K562 (cell line): ENCODE data around the gene GSTO2. TPM values are rescaled to one million over a fixed set of nuclear protein-coding genes. Genes with fewer than 3 reads are reported as not detected.

Experiments
- ARNT ChIP-seq, 2 experiments: fragments of 450-650 bp; IDR thresholded peaks; 2 replicates each; pipeline ENCODE4 v1.6.1; 2016; ENCODE audit warnings: mild to moderate bottlenecking in 1 of 2
- GATA2 ChIP-seq: sonication (generic); formaldehyde crosslinking; IDR thresholded peaks from 2 replicates; pipeline ENCODE4 v1.4.0; 2020; ENCODE audit warnings: mild to moderate bottlenecking, missing genetic modification reagents
- IRF1 ChIP-seq: sonication (generic); formaldehyde crosslinking; IDR thresholded peaks from 2 replicates; pipeline ENCODE4 v1.8.0; 2022; ENCODE audit warnings: missing genetic modification reagents, mild to moderate bottlenecking, borderline replicate concordance
- NCOA1 ChIP-seq: fragments of 450-650 bp; IDR thresholded peaks from 2 replicates; pipeline ENCODE4 v1.6.1; 2016; ENCODE audit warnings: low read depth
- NFE2L1 ChIP-seq: fragments of 450-650 bp; IDR thresholded peaks from 2 replicates; pipeline ENCODE4 v1.6.1; 2016; ENCODE audit warnings: missing genetic modification characterization, low read depth, mild to moderate bottlenecking, missing compliant biosample characterization, moderate library complexity, borderline replicate concordance
- NR2C2 ChIP-seq, 2 experiments: fragments of 200-800 bp in 1 of 2; sonication (Bioruptor generic) in 1 of 2; sonication (generic) in 1 of 2; formaldehyde crosslinking in 1 of 2; IDR thresholded peaks; 2 replicates each; pipeline versions ENCODE4 v1.6.1 to v1.8.0; 2016 to 2022; ENCODE audit warnings: mild to moderate bottlenecking in 1 of 2, missing compliant biosample characterization in 1 of 2, missing genetic modification characterization in 1 of 2, missing genetic modification reagents in 1 of 2
- PCBP2 ChIP-seq: fragments of 200-400 bp; formaldehyde crosslinking; IDR thresholded peaks from 2 replicates; pipeline ENCODE4 v1.6.1; 2018; ENCODE audit warnings: low read length, low read depth, mild to moderate bottlenecking, moderate library complexity; ENCODE audit not compliant: poor library complexity, severe bottlenecking
- PURB ChIP-seq: sonication (generic); formaldehyde crosslinking; IDR thresholded peaks from 2 replicates; pipeline ENCODE4 v1.9.0; 2021; ENCODE audit warnings: low read depth, mild to moderate bottlenecking, missing genetic modification reagents
- SRSF7 ChIP-seq: fragments of 200-400 bp; formaldehyde crosslinking; optimal IDR thresholded peaks from 2 replicates; pipeline ENCODE3; 2017; ENCODE audit warnings: mild to moderate bottlenecking, low read depth, low read length
- TFE3 ChIP-seq: fragments of 450-650 bp; formaldehyde crosslinking; IDR thresholded peaks from 2 replicates; pipeline ENCODE4 v1.4.0; 2020; ENCODE audit warnings: mild to moderate bottlenecking, mixed read lengths
- ZKSCAN1 ChIP-seq: fragments of 150-350 bp; IDR thresholded peaks from 2 replicates; pipeline ENCODE4 v1.6.1; 2016; ENCODE audit warnings: low read depth, low read length
- ZNF589 ChIP-seq: fragments of 200-800 bp; sonication (Bioruptor generic); IDR thresholded peaks from 2 replicates; pipeline ENCODE4 v1.6.1; 2016; ENCODE audit warnings: low read depth, missing genetic modification characterization, missing compliant biosample characterization
- polyA plus RNA-seq, 8 experiments: library from polyadenylated mRNA; depleted of rRNA in 4 of 8; stranded (reverse) in 5 of 8; unstranded in 3 of 8; fragments of >200 nt; fragmentation: Nextera tagmentation in 2 of 8; fragmentation: Illumina TruSeq in 1 of 8; extraction: Ambion mirVana in 2 of 8; extraction: Trizol in 1 of 8; gene quantifications; 2 replicates each; pipeline versions ENCODE4 v1.2.1 to v1.2.3, GENCODE V29; 2011 to 2014; ENCODE audit warnings: inconsistent platforms in 1 of 8, missing spikeins in 1 of 8
- total RNA-seq, 7 experiments: library from RNA; depleted of rRNA in 6 of 7; stranded (reverse); fragments of >200 nt in 6 of 7; fragmentation: Illumina TruSeq in 2 of 7; extraction: Trizol in 2 of 7; gene quantifications; 2 replicates each; pipeline versions ENCODE4 v1.2.1 to v1.2.3, GENCODE V29; 2011 to 2021; ENCODE audit warnings: low replicate concordance in 1 of 7

GSTO2 gene
- total and polyA plus RNA-seq, 9 of the 15 experiments (the other 6 are each of a cell fraction or from before 2014, with no cell fraction given), result 0.18 to 1.8 (median 0.90) TPM

- TF ChIP-seq PURB (CRISPR knock-in tag), result no peak
- no peak for TF ChIP-seq PCBP2
- TF ChIP-seq IRF1 (CRISPR knock-in tag), result no peak
- TF ChIP-seq ZNF589 (CRISPR knock-in tag), result no peak
- TF ChIP-seq TFE3 (CRISPR knock-in tag), result no peak
- no peak for TF ChIP-seq SRSF7
- TF ChIP-seq NR2C2 (CRISPR knock-in tag; IDR thresholded peaks at IDR 0.05), result no peak
- no peak for TF ChIP-seq NR2C2 (tag; IDR thresholded peaks at IDR 0.05)
- no peak for TF ChIP-seq ZKSCAN1
- no peak for TF ChIP-seq GATA2 (CRISPR knock-in tag)
- TF ChIP-seq ARNT (IDR thresholded peaks at IDR 0.05), result no peak
- no peak for TF ChIP-seq NCOA1
- no peak for TF ChIP-seq NFE2L1 (tag)
Observed at GRCh38 chr10:104299031-104299904, 30.3 kb downstream of the GSTO2 start (continued).
